Aorta (tissue), 5 donors: ENCODE results near the gene SMIM1. TPM values are rescaled to one million over a fixed set of nuclear protein-coding genes. Genes with fewer than 3 reads are reported as not detected.

Source experiments
- ATAC-seq: fragments of 200-7000 bp; cut with Tn5 transposase; one replicate; pipeline ENCODE4 v1.9.1; 2022; ENCODE audit warnings: moderate library complexity; ENCODE audit not compliant: low FRiP score
- DNase-seq, 2 donors: peaks; one replicate each; pipeline ENCODE4 v3.0.0-alpha.2; 2020
- H3K27ac ChIP-seq, 2 donors: one replicate each; pipeline ENCODE4 v1.5.1; 2013; ENCODE audit warnings: low read length in 2 of 2, mild to moderate bottlenecking in 2 of 2, moderate library complexity in 2 of 2, control low read depth in 1 of 2, inconsistent platforms in 1 of 2, low read depth in 1 of 2
- H3K27me3 ChIP-seq, 2 donors: one replicate each; pipeline ENCODE4 v1.6.1; 2013; ENCODE audit warnings: control low read depth in 1 of 2, low read length in 1 of 2, mild to moderate bottlenecking in 1 of 2, moderate library complexity in 1 of 2; ENCODE audit not compliant: insufficient read depth in 2 of 2, control insufficient read depth in 1 of 2
- H3K36me3 ChIP-seq, 2 donors: one replicate each; pipeline ENCODE4 v1.6.1; 2013; ENCODE audit warnings: control low read depth in 1 of 2, low read length in 1 of 2, mild to moderate bottlenecking in 1 of 2; ENCODE audit not compliant: insufficient read depth in 2 of 2, control insufficient read depth in 1 of 2
- H3K4me1 ChIP-seq, 2 donors: one replicate each; pipeline ENCODE4 v1.6.1; 2013; ENCODE audit warnings: low read length in 2 of 2, control low read depth in 1 of 2, mild to moderate bottlenecking in 1 of 2, moderate library complexity in 1 of 2; ENCODE audit not compliant: insufficient read depth in 2 of 2, control insufficient read depth in 1 of 2
- H3K4me3 ChIP-seq, 2 donors: one replicate each; pipeline ENCODE4 v1.5.1; 2013; ENCODE audit warnings: low read length in 2 of 2, control low read depth in 1 of 2, mild to moderate bottlenecking in 1 of 2
- H3K9me3 ChIP-seq: one replicate; pipeline ENCODE4 v1.6.1; 2013; ENCODE audit warnings: mild to moderate bottlenecking, low read length; ENCODE audit not compliant: control insufficient read depth
- WGBS, 2 donors: extraction: QIAGEN DNeasy Blood & Tissue Kit; methylation state at CpG; one replicate each; pipeline ENCODE4 v1.1.7; 2013; 5-methylcytosine and 5-hydroxymethylcytosine counted together
- intact Hi-C, 2 donors: fragments of 100-400 bp; cut with DNase I; formaldehyde crosslinking; loops; one replicate each; pipeline versions ENCODE4 v1.14.2 to v1.15.0; 2022
- polyA plus RNA-seq, 2 donors: library from polyadenylated mRNA; stranded (reverse); fragments of 200-250 nt; gene quantifications; one replicate each; pipeline ENCODE4 v1.2.3, GENCODE V29; 2013
- total RNA-seq, 2 donors: library from RNA; stranded (reverse); fragmentation: NEBNext Ultra II Directional; extraction: Animal tissue kit (Norgen Biotek cat#: 25700); gene quantifications; one replicate each; pipeline ENCODE4 v1.2.1, GENCODE V29; 2021
- donor health status: healthy with polysubstance abuse.
- donor health status: Bipolar disorder and iron deficiency.
- donor health status: DM: no; HTN: no; CAD: no.
- donor health status: DM: no; HTN: no; CAD: no.
- donor health status: DM: yes; HTN: yes; CAD: no.

Gene SMIM1
- total and polyA plus RNA-seq, 4 donors = 3.9 to 7.5 (median 6.0) TPM

DNA sequence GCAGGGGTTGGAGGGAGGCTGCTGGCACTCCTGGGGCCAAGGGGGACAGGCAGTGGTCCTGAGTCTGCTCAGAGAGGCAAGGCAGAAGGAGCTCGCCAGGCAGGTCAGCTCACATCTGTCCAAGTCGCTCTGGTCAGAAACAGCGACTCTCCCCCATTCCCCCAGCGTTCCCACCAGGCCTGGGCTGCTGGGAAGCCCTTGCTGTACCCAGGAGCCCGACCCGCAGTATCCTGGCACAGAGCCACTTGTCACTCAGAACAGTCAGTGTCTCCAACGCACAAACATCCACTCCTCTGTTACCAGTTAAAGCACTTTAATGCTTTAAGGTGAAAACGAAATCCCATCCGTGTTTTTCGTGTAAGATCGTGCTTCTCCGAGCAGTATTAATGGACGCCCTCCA is 36.9 kb upstream of the SMIM1 start:
- no peak overlapping the region for H3K27ac ChIP-seq
- no peaks in the 10 kb centered on the region for H3K4me1 ChIP-seq
- no peaks in the 10 kb centered on the region for H3K27me3 ChIP-seq
- H3K36me3 ChIP-seq = peaks cover 0 to 2% of the 10 kb centered on the region in 2 donors
- ATAC-seq (no peak), DNase-seq (no peak)
- whole genome bisulfite sequencing, 2 donors = 70 to 78% methylated on average over 13 of the region's 13 CpGs
- no peak overlapping the region for H3K4me3 ChIP-seq
- intact Hi-C loops = no loop called here
- no peaks in the 10 kb centered on the region for H3K9me3 ChIP-seq

DNA sequence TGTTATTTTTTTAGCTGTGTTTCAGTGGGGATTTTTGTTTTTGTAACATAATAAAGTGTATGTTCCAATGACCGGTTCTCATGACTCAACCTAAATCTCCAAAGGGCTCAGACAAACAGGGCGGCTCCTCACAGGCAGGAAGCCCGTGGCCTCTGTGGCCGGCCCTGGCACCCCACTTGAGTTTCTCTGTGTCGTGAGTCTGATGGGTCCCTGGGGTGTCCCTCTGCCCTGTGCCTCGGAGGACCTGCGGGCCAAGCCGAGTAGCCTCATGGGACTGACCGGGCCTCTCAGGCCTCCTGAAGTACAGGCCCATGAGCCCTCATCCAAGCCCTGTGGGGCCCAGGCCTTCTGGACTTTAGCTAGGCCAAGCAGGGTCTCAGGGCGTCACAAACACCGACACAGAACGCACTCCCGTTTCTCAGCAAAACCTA is 36.4 kb upstream of the SMIM1 start:
- no peak overlapping the region for H3K4me3 ChIP-seq

DNA sequence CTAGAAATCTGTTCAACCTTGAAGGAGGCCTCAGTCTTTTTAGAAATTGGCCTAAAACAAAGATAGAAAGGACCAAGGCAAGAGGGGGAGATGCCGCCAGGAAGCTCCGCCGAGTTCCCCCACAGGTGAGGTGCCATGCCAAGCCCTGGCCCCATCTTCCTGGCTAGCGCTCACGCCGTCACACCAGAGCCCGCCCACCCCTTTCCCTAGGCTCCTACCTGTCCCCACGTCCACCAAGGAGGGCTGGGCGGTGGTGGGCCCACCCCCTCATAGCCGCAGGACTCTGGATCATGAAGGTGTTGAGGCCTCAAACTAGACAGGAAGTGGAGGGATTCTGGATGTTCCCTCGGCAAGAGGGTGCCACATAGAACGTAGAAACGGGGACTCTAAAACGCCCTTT is 35.8 kb upstream of the SMIM1 start:
- ATAC-seq (no peak), DNase-seq (no peak)
- no peaks in the 10 kb centered on the region for H3K4me1 ChIP-seq
- intact Hi-C loops = no loop called here
- peaks cover 0 to 5% of the 10 kb centered on the region in 2 donors for H3K36me3 ChIP-seq
- no peaks in the 10 kb centered on the region for H3K27me3 ChIP-seq
- no peak overlapping the region for H3K4me3 ChIP-seq
- WGBS, 2 donors = 85 to 91% methylated on average over 14 of the region's 14 CpGs
- no peaks in the 10 kb centered on the region for H3K9me3 ChIP-seq
- H3K27ac ChIP-seq = no peak overlapping the region

More for the DNA sequence above, 36.4 kb upstream of the SMIM1 start:
- no peak for DNase-seq
- H3K27me3 ChIP-seq = no peaks in the 10 kb centered on the region
- H3K27ac ChIP-seq = no peak overlapping the region
- peaks cover 0 to 5% of the 10 kb centered on the region in 2 donors for H3K36me3 ChIP-seq
- no peaks in the 10 kb centered on the region for H3K4me1 ChIP-seq
- no peak for ATAC-seq
- intact Hi-C loops = no loop called here
- H3K9me3 ChIP-seq = no peaks in the 10 kb centered on the region
- 68 to 78% methylated on average over 13 of the region's 13 CpGs for WGBS, 2 donors

DNA sequence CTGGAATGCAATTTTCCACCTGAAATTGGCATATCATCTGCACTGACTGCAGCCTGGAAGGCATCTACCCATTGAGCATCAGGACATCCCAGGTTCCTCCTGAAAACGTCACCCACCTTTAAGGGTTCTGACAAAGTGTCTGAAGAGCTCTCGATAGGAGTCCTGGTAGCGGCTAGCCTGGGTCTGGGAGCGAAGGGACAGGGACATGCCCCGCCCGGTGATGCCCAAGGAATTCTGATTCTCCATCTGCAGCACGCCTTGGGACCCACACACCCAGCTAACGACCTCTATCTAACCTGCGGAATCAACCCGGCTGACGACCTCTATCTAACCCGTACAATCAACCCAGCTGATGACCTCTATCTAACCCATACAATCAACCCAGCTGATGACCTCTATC is 33.6 kb upstream of the SMIM1 start:
- H3K36me3 ChIP-seq = peaks cover 0 to 6% of the 10 kb centered on the region in 2 donors
- intact Hi-C loops = no loop called here
- WGBS, 2 donors = 96 to 98% methylated on average over 12 of the region's 12 CpGs

DNA sequence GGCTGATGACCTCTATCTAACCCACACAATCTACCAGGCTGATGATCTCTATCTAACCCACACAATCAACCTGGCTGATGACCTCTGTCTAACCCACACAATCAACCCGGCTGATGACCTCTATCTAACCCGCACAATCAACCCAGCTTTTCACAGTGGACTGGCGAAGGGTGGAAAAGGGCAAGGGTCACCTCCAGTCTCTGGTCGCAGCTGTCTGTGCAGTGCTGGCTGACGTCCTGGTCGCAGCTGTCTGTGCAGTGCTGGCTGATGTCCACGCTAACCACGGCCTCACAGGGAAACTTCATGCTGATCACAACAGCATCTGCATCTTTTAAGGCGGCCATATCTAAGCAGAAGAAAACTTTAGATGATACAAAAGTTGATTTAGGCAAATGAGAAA is 32.5 kb upstream of the SMIM1 start:
- no peak for ATAC-seq
- Histone ChIP-seq H3K4me3 (no peak overlapping the region), H3K9me3 (no peaks in the 10 kb centered on the region), H3K27ac (no peak overlapping the region), H3K36me3 (peaks cover 0 to 6% of the 10 kb centered on the region in 2 donors), H3K27me3 (no peaks in the 10 kb centered on the region), H3K4me1 (no peaks in the 10 kb centered on the region)
- 94 to 95% methylated on average over 9 of the region's 9 CpGs for WGBS, 2 donors
- intact Hi-C loops = no loop called here
- DNase-seq = no peak

More for the DNA sequence above, 33.6 kb upstream of the SMIM1 start:
- DNase-seq (no peak), ATAC-seq (no peak)
- Histone ChIP-seq H3K4me1 (no peaks in the 10 kb centered on the region), H3K27me3 (no peaks in the 10 kb centered on the region), H3K4me3 (no peak overlapping the region), H3K27ac (no peak overlapping the region), H3K9me3 (no peaks in the 10 kb centered on the region)

DNA sequence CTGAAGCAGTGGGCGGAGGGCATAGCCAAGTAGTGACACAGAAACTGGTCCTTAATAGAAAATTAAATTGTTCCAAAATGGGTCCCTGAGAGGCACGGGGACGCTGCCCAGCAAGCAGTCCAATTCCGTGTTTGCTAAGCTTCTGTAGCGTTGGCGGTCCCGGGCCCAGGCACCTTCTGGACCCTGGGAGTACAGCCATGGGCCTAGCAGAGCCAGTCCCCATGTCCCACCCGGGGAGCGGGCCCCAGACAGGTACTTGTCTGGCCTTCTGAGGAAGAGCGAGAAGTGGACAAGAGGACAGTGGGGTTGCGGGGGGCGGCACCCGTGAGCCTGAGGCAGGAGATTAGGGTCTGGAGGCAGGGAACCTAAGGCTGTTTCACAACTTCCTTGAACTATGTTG is 31.8 kb upstream of the SMIM1 start:
- no peak for DNase-seq
- 96 to 97% methylated on average over 13 of the region's 13 CpGs for WGBS, 2 donors
- H3K4me3 ChIP-seq = no peak overlapping the region
- no peaks in the 10 kb centered on the region for H3K4me1 ChIP-seq
- H3K9me3 ChIP-seq = no peaks in the 10 kb centered on the region
- intact Hi-C loops = no loop called here
- no peak overlapping the region for H3K27ac ChIP-seq
- peaks cover 0 to 6% of the 10 kb centered on the region in 2 donors for H3K36me3 ChIP-seq
- no peak for ATAC-seq
- H3K27me3 ChIP-seq = no peaks in the 10 kb centered on the region

DNA sequence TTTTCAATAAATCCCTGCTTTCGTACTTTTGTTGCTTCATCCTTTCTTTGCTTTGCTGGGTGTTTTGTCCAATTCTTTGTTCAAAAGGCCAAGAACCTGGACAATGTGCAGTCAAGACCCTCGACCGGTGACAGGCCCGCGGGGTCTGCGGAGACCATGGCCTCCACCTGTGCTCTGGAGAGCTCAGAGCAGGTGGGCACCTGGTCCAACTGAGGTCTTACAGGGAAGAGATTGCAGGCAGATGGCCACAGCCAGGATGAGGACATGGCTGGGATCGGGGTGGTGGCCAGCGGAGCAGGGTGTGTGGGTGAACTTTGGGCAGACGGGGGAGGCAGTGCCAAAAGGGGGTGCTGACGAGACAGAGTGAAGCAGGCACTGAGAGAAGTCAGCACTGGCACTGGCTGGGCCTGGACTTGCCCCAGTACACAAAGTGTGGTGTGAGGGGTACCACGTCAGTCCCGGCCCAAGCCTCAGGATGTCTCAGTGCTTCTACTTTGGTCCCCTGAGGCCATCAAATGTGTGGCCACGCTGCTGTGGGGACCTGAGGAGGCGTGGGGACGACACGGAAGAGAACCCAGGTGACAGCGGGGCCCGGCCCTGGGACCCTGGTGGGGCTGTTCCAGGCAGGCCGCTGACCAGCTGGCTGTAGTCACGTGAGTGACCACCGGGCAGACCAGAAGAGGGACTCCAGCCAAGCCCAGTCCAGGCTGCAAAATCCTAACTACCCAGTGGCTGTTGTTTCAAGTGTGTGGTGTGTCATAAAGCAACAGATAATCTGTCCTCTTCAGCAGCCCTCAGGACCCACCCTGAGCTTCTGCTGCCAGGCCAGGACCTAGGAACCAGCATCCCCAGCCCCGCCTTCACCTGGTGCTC is 30.7 kb upstream of the SMIM1 start:
- WGBS, 2 donors = 88 to 90% methylated on average over 22 of the region's 22 CpGs
- intact Hi-C loops = no loop called here
- H3K36me3 ChIP-seq = peaks cover 0 to 6% of the 10 kb centered on the region in 2 donors

DNA sequence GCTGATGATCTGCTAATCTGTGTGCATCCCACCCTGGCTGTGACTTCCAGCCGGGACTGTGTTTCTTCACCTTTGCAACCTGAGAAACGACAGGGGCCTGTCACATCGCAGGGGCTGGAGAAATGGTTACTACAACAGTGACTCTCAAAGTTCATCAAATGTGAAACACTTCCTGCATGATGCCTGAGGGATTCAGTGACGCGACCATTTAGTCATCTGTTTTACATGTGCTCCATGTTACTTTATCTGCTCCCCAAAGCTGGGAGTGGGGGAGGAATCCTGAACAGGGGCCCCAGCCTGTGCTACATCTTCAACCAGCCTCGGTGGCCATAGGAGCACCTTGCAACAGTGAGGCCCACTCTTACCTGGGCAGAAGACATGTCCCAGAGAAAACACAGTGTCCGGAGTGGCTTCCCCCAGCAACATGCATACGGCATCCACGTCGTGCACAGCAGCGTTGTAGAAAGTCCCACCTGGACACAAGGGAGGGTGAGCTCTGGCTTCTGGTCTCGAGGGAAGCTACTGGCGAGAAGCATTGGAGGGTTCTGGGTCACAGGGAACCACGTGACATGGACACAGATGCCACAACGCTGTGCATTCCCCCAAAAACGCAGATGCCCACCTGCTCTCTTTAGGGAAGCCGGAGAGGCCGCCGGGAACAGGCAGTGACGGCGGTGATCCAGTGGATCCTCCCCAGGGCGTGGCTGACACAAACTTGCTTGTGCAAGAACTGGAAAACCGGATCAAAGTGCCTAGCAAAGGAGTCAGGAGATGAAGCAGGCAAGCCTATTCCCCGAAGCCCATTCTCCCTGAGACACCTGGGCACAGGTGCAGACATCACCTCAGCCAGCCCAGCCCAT is 29.9 kb upstream of the SMIM1 start:
- intact Hi-C loops = no loop called here
- Histone ChIP-seq H3K4me3 (no peak overlapping the region), H3K27ac (no peak overlapping the region), H3K36me3 (peaks cover 0 to 6% of the 10 kb centered on the region in 2 donors), H3K4me1 (no peaks in the 10 kb centered on the region), H3K27me3 (no peaks in the 10 kb centered on the region), H3K9me3 (no peaks in the 10 kb centered on the region)
- DNase-seq (peak in 1 of 2 donors; percentile 49), ATAC-seq (no peak)
- WGBS, 2 donors = 86 to 87% methylated on average over 24 of the region's 24 CpGs

More for the DNA sequence above, 30.7 kb upstream of the SMIM1 start:
- Histone ChIP-seq H3K27ac (no peak overlapping the region), H3K4me3 (no peak overlapping the region), H3K9me3 (no peaks in the 10 kb centered on the region), H3K27me3 (no peaks in the 10 kb centered on the region), H3K4me1 (no peaks in the 10 kb centered on the region)
- ATAC-seq = no peak
- peak in 1 of 2 donors; percentile 42 for DNase-seq
